Mucosa of descending colon (tissue), 3 donors: Measurements from ENCODE around the gene CLCNKA. TPM values are rescaled to one million over a fixed set of nuclear protein-coding genes. Genes with fewer than 3 reads are reported as not detected.

ENCODE experiments used
- ATAC-seq: fragments of 200-7000 bp; cut with Tn5 transposase; one replicate; pipeline ENCODE4 v1.9.1; 2020; ENCODE audit warnings: mild to moderate bottlenecking, moderate library complexity
- DNase-seq, 3 donors: peaks; one replicate each; pipeline ENCODE4 v3.0.0-alpha.2; 2020
- H3K36me3 ChIP-seq: fragments of 200-600 bp; one replicate; pipeline ENCODE4 v1.8.0; 2021; ENCODE audit warnings: low read depth, mild to moderate bottlenecking
- H3K4me1 ChIP-seq: fragments of 200-600 bp; one replicate; pipeline ENCODE4 v1.8.0; 2021; ENCODE audit warnings: low read depth, mild to moderate bottlenecking
- H3K4me3 ChIP-seq: fragments of 200-600 bp; one replicate; pipeline ENCODE4 v1.8.0; 2021; ENCODE audit warnings: mild to moderate bottlenecking
- H3K9me3 ChIP-seq: fragments of 200-600 bp; one replicate; pipeline ENCODE4 v1.8.0; 2021; ENCODE audit warnings: mild to moderate bottlenecking
- CTCF ChIP-seq: fragments of 200-600 bp; IDR thresholded peaks from one replicate; pipeline ENCODE4 v1.8.0; 2022; ENCODE audit warnings: antibody characterized with exemption, mild to moderate bottlenecking
- intact Hi-C, 2 donors: fragments of 100-400 bp; cut with DNase I in 1 of 2; cut with micrococcal nuclease in 1 of 2; formaldehyde crosslinking; loops; one replicate each; pipeline versions ENCODE4 v1.11.0 to v1.11.1; 2022; cut with DNase I, micrococcal nuclease
- total RNA-seq, 3 donors: library from RNA; stranded (reverse); fragmentation: NEBNext Ultra II Directional in 2 of 3; extraction: Animal tissue kit (Norgen Biotek cat#: 25700) in 2 of 3; gene quantifications; one replicate each; pipeline versions ENCODE4 v1.2.1 to v1.2.4, GENCODE V29; 2021 to 2023
- donor health status: DM: no; HTN: no; CAD: no; lungs with moderate emphysema.
- donor health status: DM: no; HTN: no; CAD: no.
- donor health status: DM: no; HTN: yes; CAD: no.

Gene CLCNKA
- total RNA-seq, 3 donors from 2014 or later, result 1.3 to 3.4 TPM; not detected in 1

- intact Hi-C loops, result loop anchor here (2.0 to 10.0 kb wide), 3 partner anchors 108 to 278 kb away; no protein-coding TSS in a partner anchor
- no peak overlapping the region for H3K4me3 ChIP-seq
- no peaks in the 10 kb centered on the region for H3K9me3 ChIP-seq
- peaks cover 14% of the 10 kb centered on the region for H3K4me1 ChIP-seq
- ATAC-seq (peak; percentile 74), DNase-seq (peak; percentile 76 to 91 (median 86))
- TF ChIP-seq CTCF, result peak; percentile 69
- no peaks in the 10 kb centered on the region for H3K36me3 ChIP-seq
Observed at GRCh38 chr1:16078925-16079656, 57.3 kb downstream of the CLCNKA start.

- no peak for TF ChIP-seq CTCF
- intact Hi-C loops, result no loop called here
- ATAC-seq, result no peak
- H3K9me3 ChIP-seq, result no peaks in the 10 kb centered on the region
- H3K36me3 ChIP-seq, result no peaks in the 10 kb centered on the region
- no peak overlapping the region for H3K4me3 ChIP-seq
- H3K4me1 ChIP-seq, result peaks cover 14% of the 10 kb centered on the region
- no peak for DNase-seq
Observed at GRCh38 chr1:16080422-16081150, 58.8 kb downstream of the CLCNKA start.

- TF ChIP-seq CTCF, result no peak
- H3K9me3 ChIP-seq, result no peaks in the 10 kb centered on the region
- peaks cover 14% of the 10 kb centered on the region for H3K4me1 ChIP-seq
- no peaks in the 10 kb centered on the region for H3K36me3 ChIP-seq
- intact Hi-C loops, result loop anchor here in 1 of 2 donors (2.0 kb wide), 1 partner anchor 105 kb away; no protein-coding TSS in a partner anchor
- no peak overlapping the region for H3K4me3 ChIP-seq
- DNase-seq, result no peak
- no peak for ATAC-seq
Observed at GRCh38 chr1:16081636-16082035, 59.8 kb downstream of the CLCNKA start.

GRCh38 chr1:16082283-16083038 is 60.6 kb downstream of the CLCNKA start:
- intact Hi-C loops, result loop anchor here in 1 of 2 donors (2.0 kb wide), 1 partner anchor 104 kb away; no protein-coding TSS in a partner anchor
- DNase-seq (peak in 2 of 3 donors; percentile 82 to 85), ATAC-seq (peak; percentile 78)
- H3K9me3 ChIP-seq, result no peaks in the 10 kb centered on the region
- no peaks in the 10 kb centered on the region for H3K36me3 ChIP-seq
- no peak overlapping the region for H3K4me3 ChIP-seq
- peaks cover 14% of the 10 kb centered on the region for H3K4me1 ChIP-seq
- TF ChIP-seq CTCF, result peak; percentile 77

- H3K36me3 ChIP-seq, result no peaks in the 10 kb centered on the region
- intact Hi-C loops, result loop anchor here in 1 of 2 donors (2.0 kb wide), 1 partner anchor 103 kb away; no protein-coding TSS in a partner anchor
- no peak for TF ChIP-seq CTCF
- peak; percentile 74 for ATAC-seq
- no peaks in the 10 kb centered on the region for H3K9me3 ChIP-seq
- H3K4me3 ChIP-seq, result no peak overlapping the region
- H3K4me1 ChIP-seq, result peaks cover 14% of the 10 kb centered on the region
- peak; percentile 35 to 82 (median 78) for DNase-seq
Observed at GRCh38 chr1:16083486-16083885, 61.6 kb downstream of the CLCNKA start.
